IPS-NIHi7 (cell line): Measurements from ENCODE around the gene RFXANK.
A peak's percentile ranks its signal among the peaks of the same experiment; 100 is the strongest.
"Not testable (repeated sequence)": the region's sequence is repeated elsewhere in the genome, so short reads cannot be mapped to it uniquely, and the experiment has no call there.

Source experiments
- DNase-seq: peaks from one replicate; pipeline ENCODE4 v3.0.0; 2012; ENCODE audit warnings: mixed read lengths; ENCODE audit errors: extremely low spot score

Gene RFXANK

DNA sequence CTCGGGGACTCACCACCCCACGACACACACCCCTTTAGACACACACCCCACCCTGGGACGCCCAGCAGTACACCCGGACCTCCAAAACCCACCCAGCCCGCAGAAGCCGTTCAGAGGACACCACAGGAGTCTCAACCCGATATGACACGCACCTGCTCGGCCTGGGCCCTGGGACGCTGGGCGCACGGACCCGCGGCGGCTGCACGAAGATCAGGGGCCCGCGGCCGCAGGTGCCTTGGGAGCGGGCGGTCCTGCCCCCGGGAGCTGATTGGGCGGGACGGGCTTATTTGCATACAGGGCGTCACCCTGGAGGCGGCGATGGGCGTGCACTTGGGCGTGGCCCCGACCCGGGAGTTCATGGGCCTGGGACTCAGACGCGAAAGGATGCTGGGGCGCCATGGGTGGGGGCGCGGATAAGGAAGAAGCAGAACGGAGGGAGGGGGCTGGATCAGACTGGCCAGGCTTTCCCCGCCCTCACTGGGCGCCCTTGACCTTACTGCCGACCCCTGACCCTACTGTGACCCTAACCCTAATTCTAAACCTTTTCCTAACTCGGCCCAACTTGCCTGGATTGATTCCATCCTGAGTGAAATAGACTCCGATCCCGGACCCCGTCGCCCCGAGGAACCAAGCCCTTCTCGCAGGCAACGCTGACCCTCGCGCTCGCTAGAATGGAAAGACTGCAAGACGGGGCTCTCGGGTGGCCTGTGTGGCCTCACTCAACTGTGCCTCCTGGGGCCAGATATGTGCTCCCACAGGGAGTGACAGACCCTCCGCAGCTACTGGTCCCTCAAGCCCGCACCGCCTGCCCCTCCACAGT is 21.8 kb upstream of the RFXANK start, which contains the start of gene MEF2B:
Gene MEF2B, minus strand, starts transcription at position 211 of the 820 bp plus-strand sequence. CDS start 19,528 bp downstream, outside the sequence.
- DNase-seq, result peak; percentile 99

DNA sequence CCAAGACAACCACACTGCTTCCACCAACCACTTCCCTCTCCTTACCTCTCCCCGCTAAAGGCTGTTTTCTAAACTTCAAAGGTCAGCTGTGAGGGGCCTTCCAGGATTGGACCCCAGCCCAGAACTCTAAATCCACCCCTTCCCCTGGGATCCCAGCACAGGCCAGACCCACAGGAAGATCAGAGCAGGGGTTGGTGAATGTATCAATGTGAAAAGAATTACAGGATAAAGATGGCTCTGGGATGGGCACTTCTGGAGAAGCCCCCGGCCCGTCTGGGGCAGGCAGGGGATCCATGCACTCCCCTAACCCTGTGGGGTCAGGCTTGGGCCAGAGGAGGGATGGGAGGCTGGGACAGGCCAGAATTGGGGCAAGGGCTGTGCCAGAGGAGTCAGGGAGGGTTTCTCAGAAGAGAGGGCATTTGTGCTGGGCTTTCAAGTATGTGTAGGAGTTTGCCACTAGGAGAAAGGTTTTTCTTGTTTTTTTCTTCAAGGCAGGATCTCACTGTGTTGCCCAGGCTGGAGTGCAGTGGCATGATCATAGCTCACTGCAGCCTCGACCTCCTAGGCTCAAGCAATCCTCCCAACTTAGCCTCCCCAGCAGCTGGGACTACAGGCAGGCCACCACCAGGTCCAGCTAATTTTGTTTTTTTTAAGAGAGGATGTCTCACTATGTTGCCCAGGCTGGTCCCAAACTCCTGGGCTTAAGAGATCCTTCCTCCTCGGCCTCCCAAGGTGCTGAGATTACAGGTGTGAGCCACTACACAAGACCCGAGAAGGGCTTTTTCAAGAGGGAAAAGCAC is 21.0 kb upstream of the RFXANK start:
- DNase-seq, result no peak

DNA sequence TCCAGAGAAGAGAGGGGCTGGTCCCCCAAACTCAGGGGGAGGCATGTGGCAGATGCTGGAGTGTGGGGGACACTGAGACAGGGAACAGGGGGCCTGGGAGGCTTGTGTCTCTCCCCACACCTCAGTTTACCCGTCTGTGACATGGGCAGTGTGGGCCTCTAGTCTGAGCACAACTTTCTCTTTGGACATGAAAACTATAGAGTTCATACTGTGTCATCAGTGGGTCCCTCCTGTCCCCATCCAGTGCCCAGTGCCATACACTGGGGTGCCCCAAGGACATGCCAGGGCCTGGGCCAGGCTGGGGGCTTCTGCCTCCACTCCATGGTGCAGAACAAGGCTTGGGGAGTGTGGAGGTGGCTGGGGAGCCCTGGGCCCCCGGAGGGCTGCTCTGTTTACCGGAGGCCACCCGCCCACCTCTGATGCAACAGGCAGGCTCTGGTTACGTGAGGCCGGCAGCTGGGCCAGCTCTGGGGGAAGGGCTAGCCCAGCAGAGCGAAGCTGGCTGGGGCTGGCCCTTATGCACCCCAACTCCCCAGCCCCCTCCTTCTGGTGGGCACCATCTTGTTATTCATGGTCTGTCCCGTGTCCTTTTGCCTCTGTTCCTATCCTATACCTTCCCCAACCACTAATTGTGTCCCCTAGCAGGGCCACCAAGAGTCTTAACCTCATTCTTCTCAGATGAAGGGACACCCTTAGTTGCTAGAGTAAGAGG is 20.1 kb upstream of the RFXANK start:
- no peak for DNase-seq

DNA sequence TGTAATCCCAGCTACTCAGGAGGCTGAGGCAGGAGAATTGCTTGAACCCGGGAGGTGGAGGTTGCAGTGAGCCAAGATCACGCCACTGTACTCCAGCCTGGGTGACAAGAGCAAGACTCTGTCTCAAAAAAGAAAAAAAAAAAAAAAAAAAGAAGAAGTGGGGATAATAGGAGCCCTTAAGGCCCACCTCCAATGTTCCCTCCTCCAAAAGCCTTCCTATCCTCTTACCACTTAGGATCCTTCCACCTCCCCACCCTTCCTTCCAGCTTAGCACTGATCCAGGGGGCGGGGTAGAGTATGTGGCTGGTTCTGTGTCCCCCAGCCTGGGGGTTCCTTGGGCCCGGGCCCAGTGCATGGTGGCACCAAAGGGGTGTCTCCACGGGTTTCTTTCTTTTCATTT is 18.8 kb upstream of the RFXANK start:
- DNase-seq, result not testable (repeated sequence)

DNA sequence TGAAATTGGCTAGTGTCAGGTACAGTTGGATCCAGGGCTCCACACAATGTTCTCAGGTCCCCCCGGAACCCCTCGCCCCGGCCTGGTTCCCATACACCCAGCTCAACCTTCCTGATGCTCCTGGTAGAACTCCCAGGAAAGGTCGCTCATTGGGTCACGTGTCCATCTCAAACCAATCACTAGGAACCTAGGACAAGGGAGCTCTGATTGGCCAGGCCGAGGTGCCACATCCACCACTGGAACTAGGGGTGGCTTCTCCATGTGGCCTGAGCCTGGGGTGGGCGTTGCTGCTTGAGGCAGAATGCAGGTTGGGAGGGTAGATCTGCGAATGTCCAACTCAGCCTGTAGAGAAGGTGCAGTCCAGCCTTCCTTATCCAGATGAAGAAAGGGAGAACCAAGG is 15.1 kb upstream of the RFXANK start:
- DNase-seq, result no peak

DNA sequence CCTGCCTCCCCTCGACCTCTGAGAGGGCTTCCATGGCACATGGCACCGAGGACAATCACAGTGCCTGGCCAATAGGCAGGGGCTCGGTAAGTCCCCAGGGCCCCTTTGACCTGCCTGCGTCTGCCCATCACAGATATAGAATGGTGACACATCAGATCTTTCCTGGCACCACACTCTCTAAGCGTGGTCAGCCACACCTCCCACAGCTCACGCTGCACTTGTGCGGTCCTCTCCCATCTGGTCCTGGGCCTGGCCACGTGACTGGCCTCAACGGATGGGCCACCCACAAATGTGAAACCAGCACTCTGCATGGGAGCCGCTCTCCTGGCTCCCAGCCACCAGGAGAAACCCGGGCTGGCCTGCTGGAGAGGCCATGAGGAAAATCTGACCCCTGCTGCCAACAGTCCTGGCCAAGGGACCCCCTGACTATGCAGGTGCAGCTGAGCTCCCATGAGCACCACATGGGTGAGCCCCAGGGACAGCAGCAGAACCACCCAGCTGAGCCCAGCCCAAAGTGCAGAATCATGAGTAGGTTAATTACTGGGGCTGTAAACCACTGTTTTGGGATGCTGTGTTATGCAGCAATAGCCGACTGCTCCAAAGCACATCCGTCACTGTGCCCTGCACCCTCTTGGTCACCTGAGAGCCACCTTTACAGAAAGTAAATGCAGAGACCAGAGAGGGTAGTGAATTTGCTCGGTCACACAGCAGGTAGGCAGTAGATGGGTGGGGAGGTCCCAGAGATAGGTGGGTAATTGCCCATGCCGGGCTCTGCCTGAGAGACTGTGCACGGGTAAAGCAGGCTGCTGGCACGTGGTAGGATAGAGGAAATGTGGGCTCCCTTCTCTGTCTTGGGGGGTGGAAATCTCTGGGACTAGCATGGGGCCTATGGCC is 12.3 kb upstream of the RFXANK start:
- DNase-seq, result no peak

DNA sequence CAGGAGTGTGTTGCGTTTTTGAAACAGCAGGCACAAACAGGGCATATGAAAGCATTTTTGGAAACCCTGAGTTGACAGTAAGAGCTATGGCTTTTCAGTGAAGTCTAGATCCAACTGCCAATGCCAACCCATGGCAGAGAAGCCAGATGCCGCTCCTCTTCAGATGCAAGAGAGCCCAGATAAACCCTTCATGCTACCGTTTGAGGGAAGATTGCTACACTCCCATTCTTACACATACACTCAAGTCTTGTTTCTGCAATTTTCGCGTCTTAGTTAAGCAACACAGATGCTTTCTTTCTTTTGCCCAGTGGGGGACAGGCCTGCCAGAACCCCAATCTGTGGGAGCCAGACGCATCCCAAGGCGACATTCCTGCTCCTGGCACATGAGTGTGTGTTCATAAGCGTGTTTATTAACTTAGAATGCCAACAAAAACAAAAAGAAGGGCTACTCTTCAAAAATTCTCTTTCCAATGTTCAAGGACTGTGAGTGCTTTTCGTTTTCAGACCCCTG is 10.5 kb upstream of the RFXANK start:
- DNase-seq, result no peak

DNA sequence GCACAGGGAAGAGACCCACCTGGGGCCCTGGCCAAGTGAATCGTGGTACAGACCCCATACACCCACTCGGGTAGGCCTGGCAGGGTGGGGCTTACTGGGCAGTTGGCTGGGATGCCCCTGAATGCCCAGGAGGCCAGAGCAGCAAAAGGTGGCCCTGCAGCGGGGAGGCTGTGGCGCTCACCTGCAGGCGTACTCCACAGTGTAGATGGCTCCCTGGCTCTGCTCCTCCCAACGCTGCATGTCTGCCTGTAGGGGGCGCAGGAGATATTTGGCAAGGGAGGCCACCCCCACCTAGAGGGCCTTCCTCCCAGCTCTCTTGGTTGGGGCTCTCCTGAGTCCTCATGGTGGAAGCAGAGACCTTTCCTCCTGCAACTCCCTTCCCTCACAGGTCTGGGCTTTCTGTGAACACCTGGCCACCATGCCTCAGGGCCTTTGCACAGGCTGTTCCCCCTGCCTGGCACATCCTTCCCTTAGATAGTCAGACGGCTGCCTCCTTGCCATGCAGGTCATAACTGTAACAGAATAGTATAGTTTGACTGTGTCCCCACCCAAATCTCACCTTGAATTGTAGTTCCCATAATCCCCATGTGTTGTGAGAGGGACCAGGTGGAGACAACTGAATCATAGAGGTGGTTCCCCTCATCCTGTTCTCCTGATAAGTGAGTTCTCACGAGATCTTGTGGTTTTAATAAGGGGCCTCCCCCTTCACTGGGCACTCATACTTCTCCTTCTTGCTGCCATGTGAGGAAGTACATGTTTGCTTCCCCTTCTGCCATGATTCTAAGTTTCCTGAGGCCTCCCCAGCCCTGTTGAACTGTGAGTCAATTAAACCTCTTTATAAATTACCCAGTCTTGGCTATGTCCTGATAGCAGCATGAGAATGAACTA is 6.0 kb upstream of the RFXANK start:
- peak; percentile 86 for DNase-seq

DNA sequence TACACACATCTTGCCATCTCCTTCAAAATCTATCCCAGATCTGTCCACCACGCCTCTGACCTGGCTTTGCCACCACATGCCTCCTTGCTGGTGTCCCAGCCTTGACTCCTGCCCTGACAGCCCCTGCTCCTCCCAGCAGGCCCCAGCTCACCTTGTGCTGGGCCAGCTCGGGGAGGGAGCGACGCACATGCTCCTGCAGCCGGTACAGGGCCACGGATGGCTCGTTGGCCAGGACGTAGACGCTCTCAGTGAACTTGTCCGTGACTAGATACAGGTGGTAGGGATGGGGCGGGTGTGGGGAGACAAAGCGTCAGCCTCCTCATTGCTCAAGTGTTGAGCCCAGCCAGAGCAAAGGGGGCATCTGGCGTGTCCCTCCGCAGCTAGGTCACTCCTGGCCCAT is 5.3 kb upstream of the RFXANK start:
- DNase-seq, result no peak

DNA sequence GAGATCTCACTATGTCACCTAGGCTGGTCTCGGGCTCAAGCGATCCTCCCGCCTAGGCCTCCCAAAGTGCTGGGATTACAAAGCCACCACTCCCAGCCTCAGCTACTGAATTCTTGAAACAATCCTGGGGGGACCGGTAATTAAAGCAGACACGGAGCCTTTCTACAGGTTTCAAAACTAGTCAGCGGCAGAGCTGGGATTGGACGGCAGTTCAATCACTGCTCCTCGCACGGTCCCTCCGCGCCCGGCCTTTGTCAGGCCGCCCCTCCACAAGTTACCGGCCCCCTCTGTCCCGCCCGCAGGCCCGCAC is 335 bp upstream of the RFXANK start:
- DNase-seq, result no peak

DNA sequence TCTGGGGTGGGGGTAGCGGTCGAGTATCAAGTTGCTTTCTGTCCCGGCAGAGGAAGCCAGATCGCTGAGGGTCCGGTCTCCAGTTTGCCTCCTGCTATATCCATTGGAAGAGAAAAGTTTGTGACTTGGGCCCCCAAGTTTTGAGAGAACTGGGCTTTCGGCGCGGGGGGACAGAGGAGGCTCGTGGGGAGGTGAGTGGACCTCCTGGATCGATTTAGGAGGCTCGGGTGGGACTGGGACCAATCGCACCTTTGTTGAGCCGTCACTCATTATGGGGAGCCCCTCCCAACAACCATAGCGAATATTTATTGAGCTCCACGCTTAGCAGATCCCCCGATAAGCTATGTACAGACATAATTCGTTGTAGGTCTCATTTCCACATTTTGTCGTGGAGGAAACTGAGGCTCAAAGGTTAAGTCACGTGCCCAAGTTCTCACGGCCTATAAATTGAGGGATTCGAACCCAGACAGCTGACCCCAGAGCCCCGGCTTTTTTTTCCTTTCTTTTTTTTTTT is 909 bp downstream of the RFXANK start:
- no peak for DNase-seq

DNA sequence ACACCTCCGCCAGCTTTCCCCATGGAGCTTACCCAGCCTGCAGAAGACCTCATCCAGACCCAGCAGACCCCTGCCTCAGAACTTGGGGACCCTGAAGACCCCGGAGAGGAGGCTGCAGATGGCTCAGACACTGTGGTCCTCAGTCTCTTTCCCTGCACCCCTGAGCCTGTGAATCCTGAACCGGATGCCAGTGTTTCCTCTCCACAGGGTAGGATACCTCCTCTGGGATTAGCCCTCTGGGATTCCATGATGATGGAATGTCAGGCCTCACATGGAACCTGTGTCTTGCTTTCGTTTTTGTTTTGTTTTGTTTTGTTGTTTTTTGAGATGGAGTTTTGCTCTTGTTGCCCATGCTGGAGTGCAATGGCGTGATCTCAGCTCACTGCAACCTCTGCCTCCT is 1.9 kb downstream of the RFXANK start:
- DNase-seq, result no peak

DNA sequence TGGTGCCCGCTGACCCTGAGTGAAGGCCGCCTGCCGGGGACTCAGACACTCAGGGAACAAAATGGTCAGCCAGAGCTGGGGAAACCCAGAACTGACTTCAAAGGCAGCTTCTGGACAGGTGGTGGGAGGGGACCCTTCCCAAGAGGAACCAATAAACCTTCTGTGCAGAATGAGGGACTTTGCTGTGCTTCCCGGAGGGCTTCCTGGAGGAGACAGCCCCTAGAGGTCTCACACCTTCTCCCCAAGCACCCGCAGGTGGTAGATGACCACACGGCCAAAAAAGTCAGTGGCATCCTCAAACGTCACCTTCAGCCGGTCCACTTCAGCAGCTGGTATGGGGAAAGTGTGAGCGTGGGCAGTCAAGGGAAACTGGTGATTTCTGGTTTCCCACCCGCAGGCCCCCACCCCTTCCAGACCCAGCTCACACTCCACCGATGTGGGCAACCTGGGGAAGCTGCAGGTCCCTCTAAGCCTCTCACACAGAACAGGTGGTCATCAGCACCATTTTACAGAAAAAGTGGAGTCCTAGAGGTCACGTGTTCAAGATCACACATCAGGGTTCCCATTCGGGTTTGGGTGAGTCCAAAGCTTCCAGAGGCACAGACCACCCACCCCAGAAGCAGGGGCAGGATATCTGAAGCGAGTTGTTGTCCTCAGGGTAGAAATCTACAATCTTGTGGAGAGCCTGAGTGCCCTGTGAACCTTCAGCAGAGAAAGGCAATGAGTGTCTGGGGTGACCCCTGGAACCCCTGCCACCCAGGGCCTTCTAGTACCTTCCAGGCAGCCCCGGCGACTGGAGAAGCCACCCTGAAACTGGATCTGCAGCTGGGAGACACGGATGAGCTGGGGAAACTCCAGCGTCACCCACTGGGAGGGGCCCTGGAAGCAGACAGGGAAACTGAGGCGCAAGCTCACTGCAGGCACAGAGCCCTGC is 9.9 kb downstream of the RFXANK start:
- DNase-seq, result no peak

DNA sequence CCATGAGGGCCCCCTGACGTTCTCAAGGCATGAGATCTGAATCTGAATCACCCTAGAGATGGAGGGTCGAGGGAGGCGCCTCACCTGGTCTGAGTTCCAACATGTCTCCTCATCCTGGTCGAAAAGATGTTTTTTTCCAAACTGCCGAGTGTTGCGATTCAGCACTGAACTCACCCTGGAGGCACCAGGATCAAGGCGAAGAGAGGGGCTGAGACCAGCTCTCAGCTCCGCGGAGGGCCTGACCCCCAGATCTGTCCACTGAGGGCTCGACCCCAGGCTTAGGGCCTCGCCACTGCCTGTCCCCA is 10.6 kb downstream of the RFXANK start:
- no peak for DNase-seq

DNA sequence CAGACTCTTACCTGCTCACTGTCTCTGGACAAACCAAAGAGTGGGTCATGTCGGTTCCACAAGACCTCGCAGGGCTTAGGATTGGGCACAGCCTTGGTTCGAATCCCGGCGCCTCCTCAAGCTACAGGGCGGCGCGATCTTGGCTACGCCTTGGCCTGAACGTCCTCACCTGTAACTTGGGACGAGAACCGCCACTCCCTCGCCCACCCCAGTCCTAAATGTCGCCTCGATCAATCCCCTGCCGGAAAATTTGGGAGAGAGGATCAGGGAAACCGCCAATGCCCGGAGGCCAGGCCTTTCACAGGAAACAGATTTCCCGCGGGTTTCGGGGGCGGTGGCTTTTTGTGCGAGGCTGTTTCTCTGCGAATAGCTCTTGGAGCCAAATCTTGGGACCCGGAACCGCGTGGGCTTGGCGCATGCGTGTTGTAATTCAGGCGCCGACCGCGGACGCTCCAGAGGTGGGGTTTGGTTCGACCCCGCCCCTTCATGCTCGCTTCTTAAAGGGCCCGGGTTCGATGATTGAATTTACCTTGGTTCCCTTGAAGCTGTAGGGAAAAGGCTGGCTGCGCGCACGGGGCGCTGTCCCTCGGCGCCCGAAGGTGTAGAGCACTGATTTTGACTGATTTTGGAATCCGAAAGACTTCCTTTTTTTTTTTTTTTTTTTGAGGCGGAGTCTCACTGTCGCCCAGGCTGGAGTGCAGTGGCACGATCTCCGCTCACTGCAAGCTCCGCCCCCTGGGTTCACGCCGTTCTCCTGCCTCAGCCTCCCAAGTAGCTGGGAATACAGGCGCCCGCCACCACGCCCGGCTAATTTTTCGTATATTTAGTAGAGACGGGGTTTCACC is 11.2 kb downstream of the RFXANK start, which contains the start of gene NR2C2AP:
Gene NR2C2AP, minus strand, starts transcription at position 403 of the 845 bp plus-strand sequence. Its CDS starts 354 bp downstream, at position 49.
- DNase-seq, result peak; percentile 97

DNA sequence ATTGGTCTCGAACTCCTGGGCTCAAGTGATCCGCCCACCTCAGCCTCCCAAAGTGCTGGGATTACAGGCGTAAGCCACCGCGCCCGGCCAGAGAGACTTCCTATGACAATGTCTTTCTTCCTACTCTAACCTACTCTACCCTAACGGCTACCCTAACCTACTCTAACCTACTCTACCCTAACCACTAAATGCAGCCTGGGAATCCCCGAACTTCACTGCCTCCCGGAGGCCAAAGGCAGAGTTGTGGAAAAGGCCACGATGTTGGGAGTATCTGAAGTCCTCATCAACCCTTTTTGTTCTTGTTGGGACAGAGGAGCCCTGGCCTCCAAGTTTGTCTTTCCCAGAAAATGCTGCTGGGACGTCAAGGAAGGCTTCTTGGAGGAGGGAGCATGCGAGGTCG is 12.1 kb downstream of the RFXANK start:
- DNase-seq, result peak; percentile 39

DNA sequence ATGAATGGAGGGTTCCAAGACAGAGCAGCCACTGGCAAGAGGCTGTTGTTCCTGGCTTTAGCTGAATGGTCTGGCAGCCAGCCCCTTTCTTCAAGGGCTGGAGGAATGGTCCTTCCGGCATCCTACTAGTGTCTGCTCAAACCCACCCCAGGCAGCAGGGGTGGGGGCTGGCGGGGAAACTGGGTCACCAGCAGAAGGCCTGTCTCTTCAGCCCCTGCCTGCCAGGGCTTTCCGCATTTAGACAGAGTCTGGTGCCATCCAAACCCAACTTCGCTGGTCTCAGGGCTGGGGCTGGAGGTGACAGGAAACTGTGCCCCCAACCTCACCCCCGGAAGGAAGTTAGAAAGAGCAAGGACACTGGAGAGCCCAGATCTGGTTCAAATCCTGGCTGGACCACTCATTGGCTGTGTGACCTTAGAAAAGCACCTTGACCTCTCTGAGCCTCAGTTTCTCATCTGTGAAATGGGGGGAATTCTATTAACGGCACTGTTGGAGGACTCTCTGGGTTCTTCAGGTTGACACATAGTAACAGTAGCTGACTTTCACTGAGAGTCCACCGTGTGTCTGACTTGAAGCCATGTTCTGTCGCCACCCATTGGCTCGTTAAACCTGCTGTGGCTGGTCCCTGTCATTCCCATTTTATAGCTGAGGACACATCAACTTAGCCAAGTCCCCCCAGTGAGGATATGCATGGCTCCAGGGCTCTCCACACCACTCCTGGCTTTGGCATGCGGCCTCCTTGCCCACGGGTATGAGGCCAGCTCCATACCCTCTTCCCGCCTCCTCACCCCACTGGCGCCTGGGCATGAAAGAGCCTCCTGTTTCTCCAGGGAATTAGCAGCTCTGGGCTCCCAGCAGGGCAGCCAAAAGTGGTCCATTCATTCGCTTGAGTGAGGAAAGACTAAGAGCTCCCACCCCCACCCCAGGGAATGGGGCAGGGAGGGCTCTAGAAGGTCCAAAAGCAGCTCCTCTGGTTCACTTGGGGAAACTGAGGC is 13.7 kb downstream of the RFXANK start:
- no peak for DNase-seq
